CD4-positive, alpha-beta memory T cell (primary cell): Measurements from ENCODE around the gene OR10H2. TPM values are rescaled to one million over a fixed set of nuclear protein-coding genes. Genes with fewer than 3 reads are reported as not detected.

Source experiments
- CTCF ChIA-PET: fragments of 350-600 bp; sonication (Branson Sonifier 250); formaldehyde crosslinking; loops from one replicate; lab custom pipeline; 2021; ENCODE audit warnings: inconsistent platforms; ENCODE audit not compliant: partially characterized antibody; lab: Charles Lee
- POLR2A ChIA-PET: fragments of 350-600 bp; sonication (Branson Sonifier 250); formaldehyde crosslinking; loops from one replicate; lab custom pipeline; 2021; ENCODE audit not compliant: partially characterized antibody; lab: Charles Lee
- DNase-seq, 5 donors: peaks; one replicate each; pipeline versions ENCODE4 v3.0.0 to v3.0.0-alpha.2; 2020 to 2022; ENCODE audit warnings: mixed read lengths in 1 of 5
- H3K27ac ChIP-seq: one replicate; pipeline ENCODE4 v1.7.0; 2013; ENCODE audit warnings: low read depth, low read length
- H3K27me3 ChIP-seq: 2 replicates; pipeline ENCODE4 v1.7.0; 2013; ENCODE audit warnings: mild to moderate bottlenecking, low read length, moderate library complexity; ENCODE audit not compliant: insufficient read depth
- H3K36me3 ChIP-seq: 2 replicates; pipeline ENCODE4 v1.7.0; 2013; ENCODE audit warnings: mild to moderate bottlenecking, low read length, moderate library complexity; ENCODE audit not compliant: insufficient read depth
- H3K4me1 ChIP-seq: 2 replicates; pipeline ENCODE4 v1.7.0; 2013; ENCODE audit warnings: mild to moderate bottlenecking, low read length, moderate library complexity; ENCODE audit not compliant: insufficient read depth
- H3K4me3 ChIP-seq, 2 donors: one replicate each; pipeline ENCODE4 v1.7.0; 2013; ENCODE audit warnings: low read length in 2 of 2, mild to moderate bottlenecking in 1 of 2
- H3K9me3 ChIP-seq, 2 donors: one replicate each; pipeline ENCODE4 v1.7.0; 2013; ENCODE audit warnings: low read length in 2 of 2, control low read depth in 1 of 2; ENCODE audit not compliant: control insufficient read depth in 1 of 2
- H3K27ac Mint-ChIP-seq, 7 donors: one replicate each; pipeline ENCODE4 v1.8.0; 2020 to 2021; ENCODE audit warnings: mixed read lengths in 7 of 7, mild to moderate bottlenecking in 6 of 7, inconsistent platforms in 3 of 7, moderate library complexity in 3 of 7
- H3K27me3 Mint-ChIP-seq, 2 donors: one replicate each; pipeline ENCODE4 v1.8.0; 2020 to 2021; ENCODE audit warnings: mixed read lengths in 2 of 2
- H3K36me3 Mint-ChIP-seq, 2 donors: one replicate each; pipeline ENCODE4 v1.8.0; 2020 to 2021; ENCODE audit warnings: mixed read lengths in 2 of 2, inconsistent platforms in 1 of 2, mild to moderate bottlenecking in 1 of 2
- H3K4me1 Mint-ChIP-seq, 4 donors: one replicate each; pipeline ENCODE4 v1.8.0; 2020 to 2021; ENCODE audit warnings: mixed read lengths in 4 of 4, mild to moderate bottlenecking in 1 of 4
- H3K4me3 Mint-ChIP-seq, 8 donors: one replicate each; pipeline ENCODE4 v1.8.0; 2020 to 2021; ENCODE audit warnings: mixed read lengths in 8 of 8, mild to moderate bottlenecking in 7 of 8, moderate library complexity in 6 of 8, inconsistent platforms in 3 of 8
- H3K9me3 Mint-ChIP-seq, 8 donors: one replicate each; pipeline ENCODE4 v1.8.0; 2020 to 2021; ENCODE audit warnings: mixed read lengths in 8 of 8, mild to moderate bottlenecking in 5 of 8, inconsistent platforms in 3 of 8, moderate library complexity in 1 of 8
- intact Hi-C: fragments of 100-400 bp; cut with micrococcal nuclease; formaldehyde crosslinking; loops from one replicate; pipeline ENCODE4 v1.15.1; 2023
- polyA plus RNA-seq, 2 donors: library from polyadenylated mRNA; unstranded; fragments of 300-500 nt; fragmentation: Illumina TruSeq; gene quantifications; one replicate each; pipeline ENCODE4 v1.2.3, GENCODE V29; 2021
- total RNA-seq, 2 experiments: library from RNA; stranded (reverse); gene quantifications; one replicate each; pipeline ENCODE4 v1.2.3, GENCODE V29; 2021

OR10H2 gene
- total and polyA plus RNA-seq, 4 experiments from 2014 or later = not detected

- H3K27me3 Mint-ChIP-seq = peaks cover 20 to 21% of the 10 kb centered on the region in 2 donors
- no peaks in the 10 kb centered on the region for H3K36me3 ChIP-seq
- H3K4me1 Mint-ChIP-seq = peaks cover 4 to 7% (median 5%) of the 10 kb centered on the region in 4 donors
- H3K27ac Mint-ChIP-seq = no peak overlapping the region
- no peaks in the 10 kb centered on the region for H3K36me3 Mint-ChIP-seq
- no peaks in the 10 kb centered on the region for H3K9me3 ChIP-seq
- CTCF ChIA-PET = no interaction called here
- no peak overlapping the region for H3K4me3 ChIP-seq
- no peak overlapping the region for H3K27ac ChIP-seq
- no peak for DNase-seq
- H3K4me3 Mint-ChIP-seq = no peak overlapping the region
- no peaks in the 10 kb centered on the region for H3K4me1 ChIP-seq
- intact Hi-C loops = no loop called here
- H3K9me3 Mint-ChIP-seq = peaks cover 0 to 5% (median 0%) of the 10 kb centered on the region in 8 donors
- no peaks in the 10 kb centered on the region for H3K27me3 ChIP-seq
- POLR2A ChIA-PET = no interaction called here
Measured at GRCh38 chr19:15730538-15730937, 2.7 kb downstream of the OR10H2 start.

GRCh38 chr19:15732388-15732787 lies 4.6 kb downstream of the OR10H2 start:
- POLR2A ChIA-PET = no interaction called here

GRCh38 chr19:15733895-15734294 lies 6.1 kb downstream of the OR10H2 start:
- Histone ChIP-seq H3K27ac (no peak overlapping the region), H3K9me3 (no peaks in the 10 kb centered on the region), H3K4me3 (no peak overlapping the region), H3K36me3 (no peaks in the 10 kb centered on the region), H3K4me1 (no peaks in the 10 kb centered on the region), H3K27me3 (no peaks in the 10 kb centered on the region)
- DNase-seq = no peak
- CTCF ChIA-PET = no interaction called here
- Mint-ChIP-seq H3K4me3 (no peak overlapping the region), H3K27ac (no peak overlapping the region), H3K36me3 (no peaks in the 10 kb centered on the region), H3K4me1 (peaks cover 2 to 5% (median 3%) of the 10 kb centered on the region in 4 donors), H3K27me3 (peaks cover 2 to 5% of the 10 kb centered on the region in 2 donors), H3K9me3 (peaks cover 0 to 6% (median 0%) of the 10 kb centered on the region in 8 donors)
- POLR2A ChIA-PET = no interaction called here
- intact Hi-C loops = no loop called here

More at GRCh38 chr19:15732388-15732787, 4.6 kb downstream of the OR10H2 start:
- Histone ChIP-seq H3K27ac (no peak overlapping the region), H3K4me3 (no peak overlapping the region), H3K9me3 (no peaks in the 10 kb centered on the region), H3K4me1 (no peaks in the 10 kb centered on the region), H3K27me3 (no peaks in the 10 kb centered on the region), H3K36me3 (no peaks in the 10 kb centered on the region)
- Mint-ChIP-seq H3K9me3 (peaks cover 0 to 5% (median 0%) of the 10 kb centered on the region in 8 donors), H3K36me3 (no peaks in the 10 kb centered on the region), H3K4me1 (peaks cover 2 to 5% (median 4%) of the 10 kb centered on the region in 4 donors), H3K27me3 (peaks cover 5 to 12% of the 10 kb centered on the region in 2 donors), H3K27ac (no peak overlapping the region), H3K4me3 (no peak overlapping the region)
- CTCF ChIA-PET = no interaction called here
- DNase-seq = no peak
- intact Hi-C loops = no loop called here

DNA sequence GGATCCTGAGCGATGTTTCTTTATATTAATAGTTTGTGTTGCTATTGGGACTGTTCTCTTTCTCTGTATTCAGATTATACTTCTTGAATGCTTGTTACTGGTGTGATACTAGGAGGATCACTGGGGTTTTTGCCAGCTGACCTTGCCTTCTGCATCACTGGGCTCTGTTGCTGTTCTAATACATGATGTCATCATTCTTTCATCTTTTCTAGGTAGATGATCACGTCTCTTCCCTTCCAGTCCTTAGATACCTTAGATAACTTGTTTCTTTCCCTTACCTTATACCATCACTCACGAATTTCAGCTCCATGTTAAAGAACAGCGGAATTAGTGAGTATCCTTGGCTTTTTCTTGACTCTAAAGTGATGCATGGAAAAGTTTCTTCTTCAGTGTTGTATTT lies 9.9 kb downstream of the OR10H2 start, which contains the start of gene OR10H3:
TSS of gene OR10H3 (plus strand) at position 264 of the 400 bp plus-strand sequence. CDS start 3,408 bp downstream, outside the sequence.
- peaks cover 10 to 14% of the 10 kb centered on the region in 2 donors for H3K27me3 Mint-ChIP-seq
- Histone ChIP-seq H3K36me3 (no peaks in the 10 kb centered on the region), H3K4me3 (no peak within 1 kb of the TSS), H3K27ac (no peak within 1 kb of the TSS), H3K9me3 (no peaks in the 10 kb centered on the region), H3K27me3 (no peaks in the 10 kb centered on the region), H3K4me1 (no peaks in the 10 kb centered on the region)
- peaks cover 3 to 18% (median 13%) of the 10 kb centered on the region in 8 donors for H3K9me3 Mint-ChIP-seq
- peaks cover 0 to 5% of the 10 kb centered on the region in 2 donors for H3K36me3 Mint-ChIP-seq
- intact Hi-C loops = no loop called here
- POLR2A ChIA-PET = no interaction called here
- CTCF ChIA-PET = no interaction called here
- no peaks in the 10 kb centered on the region for H3K4me1 Mint-ChIP-seq
- no peak within 1 kb of the TSS for H3K27ac Mint-ChIP-seq
- DNase-seq = no peak
- H3K4me3 Mint-ChIP-seq = no peak within 1 kb of the TSS

GRCh38 chr19:15740785-15741184 lies 13.0 kb downstream of the OR10H2 start:
- Mint-ChIP-seq H3K27me3 (peaks cover 23 to 27% of the 10 kb centered on the region in 2 donors), H3K9me3 (peaks cover 3 to 19% (median 13%) of the 10 kb centered on the region in 8 donors), H3K4me1 (no peaks in the 10 kb centered on the region), H3K4me3 (no peak overlapping the region), H3K36me3 (peaks cover 0 to 5% of the 10 kb centered on the region in 2 donors), H3K27ac (no peak overlapping the region)
- intact Hi-C loops = no loop called here
- Histone ChIP-seq H3K4me1 (no peaks in the 10 kb centered on the region), H3K36me3 (no peaks in the 10 kb centered on the region), H3K4me3 (no peak overlapping the region), H3K9me3 (no peaks in the 10 kb centered on the region), H3K27ac (no peak overlapping the region), H3K27me3 (no peaks in the 10 kb centered on the region)
- ChIA-PET POLR2A (no interaction called here), CTCF (interaction anchor here (1.0 kb wide), 1 partner anchor 9 kb away, joined by 4 read pairs; no protein-coding TSS in a partner anchor)
- no peak for DNase-seq

GRCh38 chr19:15748239-15748638 lies 20.4 kb downstream of the OR10H2 start:
- H3K9me3 ChIP-seq = no peaks in the 10 kb centered on the region
- H3K4me3 Mint-ChIP-seq = no peak overlapping the region
- peaks cover 4% of the 10 kb centered on the region for H3K27me3 ChIP-seq
- H3K36me3 Mint-ChIP-seq = no peaks in the 10 kb centered on the region
- CTCF ChIA-PET = no interaction called here
- no peak overlapping the region for H3K4me3 ChIP-seq
- POLR2A ChIA-PET = no interaction called here
- peaks cover 38 to 47% of the 10 kb centered on the region in 2 donors for H3K27me3 Mint-ChIP-seq
- DNase-seq = no peak
- no peaks in the 10 kb centered on the region for H3K4me1 ChIP-seq
- H3K27ac Mint-ChIP-seq = no peak overlapping the region
- intact Hi-C loops = no loop called here
- no peaks in the 10 kb centered on the region for H3K36me3 ChIP-seq
- no peak overlapping the region for H3K27ac ChIP-seq
- H3K4me1 Mint-ChIP-seq = no peaks in the 10 kb centered on the region
- H3K9me3 Mint-ChIP-seq = peaks cover 0 to 12% (median 1%) of the 10 kb centered on the region in 8 donors

GRCh38 chr19:15758379-15758778 lies 30.6 kb downstream of the OR10H2 start:
- intact Hi-C loops = no loop called here
- Histone ChIP-seq H3K4me1 (no peaks in the 10 kb centered on the region), H3K4me3 (no peak overlapping the region), H3K27me3 (peaks cover 18% of the 10 kb centered on the region), H3K27ac (no peak overlapping the region), H3K9me3 (no peaks in the 10 kb centered on the region), H3K36me3 (no peaks in the 10 kb centered on the region)
- H3K9me3 Mint-ChIP-seq = peaks cover 0 to 15% (median 8%) of the 10 kb centered on the region in 8 donors
- H3K27ac Mint-ChIP-seq = no peak overlapping the region
- peaks cover 0 to 3% of the 10 kb centered on the region in 2 donors for H3K36me3 Mint-ChIP-seq
- H3K4me1 Mint-ChIP-seq = no peaks in the 10 kb centered on the region
- CTCF ChIA-PET = no interaction called here
- peaks cover 48 to 51% of the 10 kb centered on the region in 2 donors for H3K27me3 Mint-ChIP-seq
- DNase-seq = no peak
- H3K4me3 Mint-ChIP-seq = no peak overlapping the region
- POLR2A ChIA-PET = no interaction called here
